GM21526 (cell line): ENCODE data around the gene PNN.

ENCODE experiments used
- ATAC-seq: cut with Tn5 transposase; IDR thresholded peaks from one replicate; pipeline ENCODE4 v1.9.1; 2021; ENCODE audit warnings: moderate library complexity; ENCODE audit not compliant: unreplicated experiment, low FRiP score

Gene PNN

GRCh38 chr14:39228509-39229221 is 53.6 kb downstream of the PNN start:
- ATAC-seq: no peak

- no peak for ATAC-seq
These were observed 54.1 kb downstream of the PNN start for GRCh38 chr14:39229222-39229543.

GRCh38 chr14:39229601-39230110 is 54.6 kb downstream of the PNN start:
- no peak for ATAC-seq

GRCh38 chr14:39230416-39231035 is 55.5 kb downstream of the PNN start:
- no peak for ATAC-seq

GRCh38 chr14:39231751-39232553 is 56.9 kb downstream of the PNN start:
- peak; percentile 75 for ATAC-seq
